H1 (cell line): Measurements from ENCODE around the gene HSD17B2. TPM values are rescaled to one million over a fixed set of nuclear protein-coding genes. Genes with fewer than 3 reads are reported as not detected.

Experiments
- ASH2L ChIP-seq: fragments of 200-600, 300-600 bp; sonication (generic); IDR thresholded peaks from one replicate; pipeline ENCODE4 v1.7.1; 2017; ENCODE audit warnings: low read length
- BACH1 ChIP-seq: IDR thresholded peaks from 2 replicates; pipeline ENCODE4 v1.6.1; 2012; ENCODE audit warnings: low read length, improper control_type of control experiment
- CREB1 ChIP-seq: IDR thresholded peaks from 2 replicates; pipeline ENCODE4 v1.6.1; 2012; ENCODE audit warnings: inconsistent platforms
- GABPA ChIP-seq: IDR thresholded peaks from 2 replicates; pipeline ENCODE4 v1.6.1; 2011; ENCODE audit warnings: mild to moderate bottlenecking, low read length, moderate library complexity, borderline replicate concordance; ENCODE audit not compliant: insufficient read depth
- HDAC2 ChIP-seq, 2 experiments: fragments of 300-600 bp in 1 of 2; sonication (generic) in 1 of 2; IDR thresholded peaks; 2 replicates each; pipeline ENCODE4 v1.6.1; 2011 to 2012; ENCODE audit warnings: low read depth in 2 of 2, low read length in 2 of 2, mild to moderate bottlenecking in 2 of 2, moderate library complexity in 2 of 2, borderline replicate concordance in 1 of 2, inconsistent platforms in 1 of 2
- JUN ChIP-seq: IDR thresholded peaks from 2 replicates; pipeline ENCODE4 v1.6.1; 2011; ENCODE audit warnings: low read depth, mild to moderate bottlenecking, improper control_type of control experiment, low read length
- NANOG ChIP-seq: IDR thresholded peaks from 2 replicates; pipeline ENCODE4 v1.6.1; 2011; ENCODE audit warnings: low read length, low read depth, mild to moderate bottlenecking, inconsistent platforms; ENCODE audit not compliant: insufficient read depth, poor library complexity, severe bottlenecking
- PHF8 ChIP-seq: fragments of 200-600 bp; sonication (generic); conservative IDR thresholded peaks from 2 replicates; pipeline ENCODE4 v1.7.1; 2012; ENCODE audit warnings: low read depth, mild to moderate bottlenecking, inconsistent platforms, low read length, moderate library complexity
- RBBP5 ChIP-seq: IDR thresholded peaks from 2 replicates; pipeline ENCODE4 v1.7.1; 2012; ENCODE audit warnings: low read depth, mild to moderate bottlenecking, inconsistent platforms, low read length, moderate library complexity, borderline replicate concordance
- SRF ChIP-seq: IDR thresholded peaks from 2 replicates; pipeline ENCODE4 v1.6.1; 2011; ENCODE audit warnings: mild to moderate bottlenecking, low read depth, low read length, moderate library complexity
- TBP ChIP-seq: IDR thresholded peaks from 2 replicates; pipeline ENCODE4 v1.6.1; 2011; ENCODE audit warnings: low read depth, low read length, improper control_type of control experiment
- TCF12 ChIP-seq: IDR thresholded peaks from 2 replicates; pipeline ENCODE4 v1.6.1; 2011; ENCODE audit warnings: low read depth, mild to moderate bottlenecking, low read length
- polyA plus RNA-seq, 7 experiments: library from polyadenylated mRNA; depleted of rRNA in 3 of 7; stranded (reverse) in 5 of 7; unstranded in 2 of 7; fragments of >200 nt in 5 of 7; fragments of 200-250 nt in 2 of 7; gene quantifications; 1 replicate in 5 of 7; 2 replicates in 1 of 7; 4 replicates in 1 of 7; pipeline versions ENCODE4 v1.2.1 to v1.2.3, GENCODE V29; 2011 to 2013; ENCODE audit warnings: missing spikeins in 2 of 7, mixed read lengths in 2 of 7
- total RNA-seq: library from RNA; stranded (reverse); fragmentation: NEBNext Ultra II Directional; extraction: Animal tissue kit (Norgen Biotek cat#: 25700); gene quantifications from 2 replicates; pipeline ENCODE4 v1.2.1, GENCODE V29; 2021
- TF ChIP-seq, protein P1 (sequence below): fragments of 300-600 bp; sonication (generic); IDR thresholded peaks from 2 replicates; pipeline ENCODE4 v1.7.1; 2012; ENCODE audit warnings: low read length, moderate library complexity, mild to moderate bottlenecking, inconsistent platforms; ENCODE audit not compliant: insufficient replicate concordance

HSD17B2 gene
- total and polyA plus RNA-seq, 2 of the 8 experiments (the other 6 are each of a cell fraction or from before 2014, with no cell fraction given), result not detected

DNA sequence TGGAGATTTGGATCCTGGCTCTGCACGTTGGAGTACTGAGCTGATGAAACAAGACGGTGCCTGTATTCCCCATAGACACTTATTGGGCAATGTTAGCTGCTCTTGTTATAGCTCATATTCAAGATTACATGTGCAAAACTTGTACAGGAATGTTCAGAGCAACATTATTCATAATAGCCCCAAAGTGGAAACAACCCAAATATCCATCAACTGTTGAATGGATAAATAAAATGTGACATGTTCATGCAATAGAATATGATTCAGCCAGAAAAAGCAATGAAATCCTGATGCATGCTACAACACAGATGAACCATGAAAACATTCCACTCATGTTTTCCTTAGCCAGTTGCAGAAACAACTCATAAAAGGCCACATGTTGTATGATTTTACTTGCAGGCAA lies 18.1 kb upstream of the HSD17B2 start (continued):
- TF ChIP-seq, protein P1, sequence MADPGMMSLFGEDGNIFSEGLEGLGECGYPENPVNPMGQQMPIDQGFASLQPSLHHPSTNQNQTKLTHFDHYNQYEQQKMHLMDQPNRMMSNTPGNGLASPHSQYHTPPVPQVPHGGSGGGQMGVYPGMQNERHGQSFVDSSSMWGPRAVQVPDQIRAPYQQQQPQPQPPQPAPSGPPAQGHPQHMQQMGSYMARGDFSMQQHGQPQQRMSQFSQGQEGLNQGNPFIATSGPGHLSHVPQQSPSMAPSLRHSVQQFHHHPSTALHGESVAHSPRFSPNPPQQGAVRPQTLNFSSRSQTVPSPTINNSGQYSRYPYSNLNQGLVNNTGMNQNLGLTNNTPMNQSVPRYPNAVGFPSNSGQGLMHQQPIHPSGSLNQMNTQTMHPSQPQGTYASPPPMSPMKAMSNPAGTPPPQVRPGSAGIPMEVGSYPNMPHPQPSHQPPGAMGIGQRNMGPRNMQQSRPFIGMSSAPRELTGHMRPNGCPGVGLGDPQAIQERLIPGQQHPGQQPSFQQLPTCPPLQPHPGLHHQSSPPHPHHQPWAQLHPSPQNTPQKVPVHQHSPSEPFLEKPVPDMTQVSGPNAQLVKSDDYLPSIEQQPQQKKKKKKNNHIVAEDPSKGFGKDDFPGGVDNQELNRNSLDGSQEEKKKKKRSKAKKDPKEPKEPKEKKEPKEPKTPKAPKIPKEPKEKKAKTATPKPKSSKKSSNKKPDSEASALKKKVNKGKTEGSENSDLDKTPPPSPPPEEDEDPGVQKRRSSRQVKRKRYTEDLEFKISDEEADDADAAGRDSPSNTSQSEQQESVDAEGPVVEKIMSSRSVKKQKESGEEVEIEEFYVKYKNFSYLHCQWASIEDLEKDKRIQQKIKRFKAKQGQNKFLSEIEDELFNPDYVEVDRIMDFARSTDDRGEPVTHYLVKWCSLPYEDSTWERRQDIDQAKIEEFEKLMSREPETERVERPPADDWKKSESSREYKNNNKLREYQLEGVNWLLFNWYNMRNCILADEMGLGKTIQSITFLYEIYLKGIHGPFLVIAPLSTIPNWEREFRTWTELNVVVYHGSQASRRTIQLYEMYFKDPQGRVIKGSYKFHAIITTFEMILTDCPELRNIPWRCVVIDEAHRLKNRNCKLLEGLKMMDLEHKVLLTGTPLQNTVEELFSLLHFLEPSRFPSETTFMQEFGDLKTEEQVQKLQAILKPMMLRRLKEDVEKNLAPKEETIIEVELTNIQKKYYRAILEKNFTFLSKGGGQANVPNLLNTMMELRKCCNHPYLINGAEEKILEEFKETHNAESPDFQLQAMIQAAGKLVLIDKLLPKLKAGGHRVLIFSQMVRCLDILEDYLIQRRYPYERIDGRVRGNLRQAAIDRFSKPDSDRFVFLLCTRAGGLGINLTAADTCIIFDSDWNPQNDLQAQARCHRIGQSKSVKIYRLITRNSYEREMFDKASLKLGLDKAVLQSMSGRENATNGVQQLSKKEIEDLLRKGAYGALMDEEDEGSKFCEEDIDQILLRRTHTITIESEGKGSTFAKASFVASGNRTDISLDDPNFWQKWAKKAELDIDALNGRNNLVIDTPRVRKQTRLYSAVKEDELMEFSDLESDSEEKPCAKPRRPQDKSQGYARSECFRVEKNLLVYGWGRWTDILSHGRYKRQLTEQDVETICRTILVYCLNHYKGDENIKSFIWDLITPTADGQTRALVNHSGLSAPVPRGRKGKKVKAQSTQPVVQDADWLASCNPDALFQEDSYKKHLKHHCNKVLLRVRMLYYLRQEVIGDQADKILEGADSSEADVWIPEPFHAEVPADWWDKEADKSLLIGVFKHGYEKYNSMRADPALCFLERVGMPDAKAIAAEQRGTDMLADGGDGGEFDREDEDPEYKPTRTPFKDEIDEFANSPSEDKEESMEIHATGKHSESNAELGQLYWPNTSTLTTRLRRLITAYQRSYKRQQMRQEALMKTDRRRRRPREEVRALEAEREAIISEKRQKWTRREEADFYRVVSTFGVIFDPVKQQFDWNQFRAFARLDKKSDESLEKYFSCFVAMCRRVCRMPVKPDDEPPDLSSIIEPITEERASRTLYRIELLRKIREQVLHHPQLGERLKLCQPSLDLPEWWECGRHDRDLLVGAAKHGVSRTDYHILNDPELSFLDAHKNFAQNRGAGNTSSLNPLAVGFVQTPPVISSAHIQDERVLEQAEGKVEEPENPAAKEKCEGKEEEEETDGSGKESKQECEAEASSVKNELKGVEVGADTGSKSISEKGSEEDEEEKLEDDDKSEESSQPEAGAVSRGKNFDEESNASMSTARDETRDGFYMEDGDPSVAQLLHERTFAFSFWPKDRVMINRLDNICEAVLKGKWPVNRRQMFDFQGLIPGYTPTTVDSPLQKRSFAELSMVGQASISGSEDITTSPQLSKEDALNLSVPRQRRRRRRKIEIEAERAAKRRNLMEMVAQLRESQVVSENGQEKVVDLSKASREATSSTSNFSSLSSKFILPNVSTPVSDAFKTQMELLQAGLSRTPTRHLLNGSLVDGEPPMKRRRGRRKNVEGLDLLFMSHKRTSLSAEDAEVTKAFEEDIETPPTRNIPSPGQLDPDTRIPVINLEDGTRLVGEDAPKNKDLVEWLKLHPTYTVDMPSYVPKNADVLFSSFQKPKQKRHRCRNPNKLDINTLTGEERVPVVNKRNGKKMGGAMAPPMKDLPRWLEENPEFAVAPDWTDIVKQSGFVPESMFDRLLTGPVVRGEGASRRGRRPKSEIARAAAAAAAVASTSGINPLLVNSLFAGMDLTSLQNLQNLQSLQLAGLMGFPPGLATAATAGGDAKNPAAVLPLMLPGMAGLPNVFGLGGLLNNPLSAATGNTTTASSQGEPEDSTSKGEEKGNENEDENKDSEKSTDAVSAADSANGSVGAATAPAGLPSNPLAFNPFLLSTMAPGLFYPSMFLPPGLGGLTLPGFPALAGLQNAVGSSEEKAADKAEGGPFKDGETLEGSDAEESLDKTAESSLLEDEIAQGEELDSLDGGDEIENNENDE, result no peak
- TF ChIP-seq JUN (no peak), TCF12 (no peak), SRF (no peak), BACH1 (no peak), ASH2L (no peak), TBP (no peak), RBBP5 (no peak), HDAC2 (IDR thresholded peaks at IDR 0.05; ENCODE audit: borderline replicate concordance in 1 of 2, low read depth in 2 of 2, low read length in 2 of 2) (no peak), NANOG (no peak), CREB1 (no peak), GABPA (no peak), PHF8 (no peak)
